Suprapubic skin (tissue), 4 donors: Measurements from ENCODE around the gene EIF4G3. TPM values are rescaled to one million over a fixed set of nuclear protein-coding genes. Genes with fewer than 3 reads are reported as not detected.
"Not testable (repeated sequence)": the region's sequence is repeated elsewhere in the genome, so short reads cannot be mapped to it uniquely, and the experiment has no call there.

Experiments
- DNase-seq, 2 donors: peaks; one replicate each; pipeline ENCODE4 v3.0.0-alpha.2; 2019; ENCODE audit warnings: low spot score in 2 of 2
- H3K27ac ChIP-seq: fragments of 200-600 bp; sonication (generic); one replicate; pipeline ENCODE4 v1.5.1; 2019
- H3K27me3 ChIP-seq: fragments of 200-600 bp; sonication (generic); one replicate; pipeline ENCODE4 v1.5.1; 2019
- H3K36me3 ChIP-seq: fragments of 200-600 bp; sonication (generic); one replicate; pipeline ENCODE4 v1.5.1; 2019
- H3K4me1 ChIP-seq: fragments of 200-600 bp; sonication (generic); one replicate; pipeline ENCODE4 v1.5.1; 2019
- H3K4me3 ChIP-seq: fragments of 200-600 bp; sonication (generic); one replicate; pipeline ENCODE4 v1.5.1; 2019; ENCODE audit warnings: mild to moderate bottlenecking
- H3K9me3 ChIP-seq: fragments of 200-600 bp; sonication (generic); one replicate; pipeline ENCODE4 v1.5.1; 2019
- EP300 ChIP-seq: sonication (generic); formaldehyde crosslinking; IDR thresholded peaks from one replicate; pipeline ENCODE4 v1.6.1; 2017; ENCODE audit warnings: antibody characterized with exemption
- POLR2A ChIP-seq, 2 donors: fragments of 450-650 bp; IDR thresholded peaks; one replicate each; pipeline ENCODE4 v1.6.1; 2017; ENCODE audit warnings: antibody characterized with exemption in 2 of 2, mild to moderate bottlenecking in 2 of 2, moderate library complexity in 2 of 2
- POLR2AphosphoS5 ChIP-seq, 3 donors: sonication (generic); formaldehyde crosslinking; IDR thresholded peaks; one replicate each; pipeline ENCODE4 v1.6.1; 2017; ENCODE audit warnings: antibody characterized with exemption in 3 of 3
- WGBS: methylation state at CpG from one replicate; pipeline ENCODE4 v1.1.5; 2018; 5-methylcytosine and 5-hydroxymethylcytosine counted together
- total RNA-seq, 4 donors: library from RNA; depleted of rRNA; stranded (reverse); fragments of >200 nt; gene quantifications; one replicate each; pipeline ENCODE4 v1.1.0, GENCODE V29; 2016
- TF ChIP-seq, protein P1 (sequence below), 2 donors: fragments of 200-600 bp in 1 of 2; fragments of 450-650 bp in 1 of 2; sonication (generic) in 1 of 2; IDR thresholded peaks; one replicate each; pipeline ENCODE4 v1.5.1; 2016 to 2019; ENCODE audit warnings: antibody characterized with exemption in 2 of 2, mild to moderate bottlenecking in 1 of 2, moderate library complexity in 1 of 2

The EIF4G3 gene
- total RNA-seq, 4 donors from 2014 or later = 32.9 to 40.6 (median 39.5) TPM

DNA sequence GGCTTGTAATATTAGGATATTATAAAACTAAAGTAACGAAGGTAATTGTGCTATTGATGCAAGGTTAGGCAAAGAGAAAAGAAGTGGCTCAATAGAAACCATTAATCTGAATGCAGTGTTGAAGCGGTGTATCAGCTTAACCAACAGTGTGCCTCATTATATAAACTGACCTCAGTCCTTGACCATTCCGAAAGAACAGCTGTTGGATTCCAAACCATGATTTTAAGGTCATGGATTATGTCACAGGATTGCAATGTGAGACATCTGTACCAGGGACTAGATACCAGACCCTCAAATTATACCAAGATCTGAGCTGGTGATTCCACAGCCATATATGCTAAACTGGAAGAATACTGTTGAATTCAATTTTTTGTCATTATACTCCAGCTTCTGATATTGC is 255.4 kb downstream of the EIF4G3 start:
- no peaks in the 10 kb centered on the region for H3K4me1 ChIP-seq
- DNase-seq = no peak
- no peak for TF ChIP-seq POLR2A (IDR thresholded peaks at IDR 0.05)
- TF ChIP-seq, protein P1, sequence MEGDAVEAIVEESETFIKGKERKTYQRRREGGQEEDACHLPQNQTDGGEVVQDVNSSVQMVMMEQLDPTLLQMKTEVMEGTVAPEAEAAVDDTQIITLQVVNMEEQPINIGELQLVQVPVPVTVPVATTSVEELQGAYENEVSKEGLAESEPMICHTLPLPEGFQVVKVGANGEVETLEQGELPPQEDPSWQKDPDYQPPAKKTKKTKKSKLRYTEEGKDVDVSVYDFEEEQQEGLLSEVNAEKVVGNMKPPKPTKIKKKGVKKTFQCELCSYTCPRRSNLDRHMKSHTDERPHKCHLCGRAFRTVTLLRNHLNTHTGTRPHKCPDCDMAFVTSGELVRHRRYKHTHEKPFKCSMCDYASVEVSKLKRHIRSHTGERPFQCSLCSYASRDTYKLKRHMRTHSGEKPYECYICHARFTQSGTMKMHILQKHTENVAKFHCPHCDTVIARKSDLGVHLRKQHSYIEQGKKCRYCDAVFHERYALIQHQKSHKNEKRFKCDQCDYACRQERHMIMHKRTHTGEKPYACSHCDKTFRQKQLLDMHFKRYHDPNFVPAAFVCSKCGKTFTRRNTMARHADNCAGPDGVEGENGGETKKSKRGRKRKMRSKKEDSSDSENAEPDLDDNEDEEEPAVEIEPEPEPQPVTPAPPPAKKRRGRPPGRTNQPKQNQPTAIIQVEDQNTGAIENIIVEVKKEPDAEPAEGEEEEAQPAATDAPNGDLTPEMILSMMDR (IDR thresholded peaks at IDR 0.05) = no peak
- no peak for TF ChIP-seq EP300
- TF ChIP-seq POLR2AphosphoS5 (IDR thresholded peaks at IDR 0.05) = no peak
- H3K4me3 ChIP-seq = no peak overlapping the region
- no peaks in the 10 kb centered on the region for H3K36me3 ChIP-seq
- 90% methylated on average over 3 of the region's 3 CpGs for WGBS
- H3K9me3 ChIP-seq = no peaks in the 10 kb centered on the region
- H3K27ac ChIP-seq = no peak overlapping the region
- H3K27me3 ChIP-seq = no peaks in the 10 kb centered on the region

DNA sequence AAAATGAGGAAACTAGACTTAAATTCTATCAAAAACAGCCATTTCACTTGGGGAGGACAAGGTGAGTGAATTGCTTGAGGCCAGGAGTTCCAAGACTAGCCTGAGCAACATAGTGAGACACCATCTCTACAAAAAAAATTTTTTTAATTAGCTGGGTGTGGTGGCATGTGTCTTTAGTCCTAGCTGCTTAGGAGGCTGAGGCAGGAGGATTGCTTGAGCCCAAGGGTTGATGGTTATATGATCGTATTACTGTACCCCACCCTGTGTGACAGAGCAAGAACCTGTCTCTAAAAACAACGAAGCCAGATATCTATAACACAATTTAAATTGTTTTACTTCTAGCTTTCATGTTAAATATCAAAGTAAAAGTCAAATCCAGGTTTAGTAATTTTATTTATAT is 263.5 kb downstream of the EIF4G3 start:
- H3K36me3 ChIP-seq = no peaks in the 10 kb centered on the region
- H3K4me1 ChIP-seq = no peaks in the 10 kb centered on the region
- WGBS = 94% methylated on average over 2 of the region's 2 CpGs
- H3K9me3 ChIP-seq = no peaks in the 10 kb centered on the region
- TF ChIP-seq, protein P1 (IDR thresholded peaks at IDR 0.05) = no peak
- no peak for TF ChIP-seq POLR2AphosphoS5 (IDR thresholded peaks at IDR 0.05)
- TF ChIP-seq EP300 = no peak
- no peak for TF ChIP-seq POLR2A (IDR thresholded peaks at IDR 0.05)
- no peak overlapping the region for H3K4me3 ChIP-seq
- no peak for DNase-seq
- H3K27me3 ChIP-seq = no peaks in the 10 kb centered on the region
- no peak overlapping the region for H3K27ac ChIP-seq

DNA sequence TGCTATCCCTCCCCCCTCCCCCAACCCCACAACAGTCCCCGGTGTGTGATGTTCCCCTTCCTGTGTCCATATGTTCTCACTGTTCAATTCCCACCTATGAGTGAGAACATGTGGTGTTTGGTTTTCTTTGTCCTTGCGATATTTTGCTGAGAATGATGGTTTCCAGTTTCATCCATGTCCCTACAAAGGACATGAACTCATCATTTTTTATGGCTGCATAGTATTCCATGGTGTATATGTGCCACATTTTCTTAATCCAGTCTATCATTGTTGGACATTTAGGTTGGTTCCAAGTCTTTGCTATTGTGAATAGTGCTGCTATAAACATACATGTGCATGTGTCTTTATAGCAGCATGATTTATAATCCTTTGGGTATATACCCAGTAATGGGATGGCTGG is 269.2 kb downstream of the EIF4G3 start:
- 87% methylated on average over 2 of the region's 2 CpGs for WGBS

DNA sequence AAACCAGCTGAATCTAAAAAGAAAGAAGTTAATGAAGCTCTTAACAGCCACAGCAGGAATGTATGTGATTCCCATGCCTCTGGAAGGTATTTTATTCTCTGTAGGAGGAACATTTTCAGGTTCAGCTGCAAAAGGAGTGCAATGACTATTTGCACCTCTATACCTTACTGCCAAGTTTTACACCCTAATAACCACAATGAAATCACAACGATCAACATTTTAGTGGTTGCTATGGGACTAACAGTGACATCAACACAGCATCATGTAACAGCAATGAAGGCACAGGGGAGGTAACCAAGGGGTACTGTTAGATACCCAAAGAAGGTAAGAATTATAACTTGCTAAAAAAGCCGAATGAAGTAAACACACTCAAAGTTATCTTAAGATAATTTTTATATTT is 273.3 kb downstream of the EIF4G3 start:
- Histone ChIP-seq H3K9me3 (no peaks in the 10 kb centered on the region), H3K4me1 (no peaks in the 10 kb centered on the region), H3K4me3 (no peak overlapping the region), H3K27ac (no peak overlapping the region), H3K27me3 (no peaks in the 10 kb centered on the region), H3K36me3 (peaks cover 7% of the 10 kb centered on the region)
- TF ChIP-seq, protein P1 (IDR thresholded peaks at IDR 0.05) = no peak
- TF ChIP-seq POLR2AphosphoS5 (IDR thresholded peaks at IDR 0.05) (no peak), EP300 (no peak), POLR2A (IDR thresholded peaks at IDR 0.05) (no peak)
- WGBS = 68% methylated on average over 2 of the region's 2 CpGs
- DNase-seq = no peak

More for the DNA sequence above, 269.2 kb downstream of the EIF4G3 start:
- H3K9me3 ChIP-seq, H3K27me3 ChIP-seq, H3K36me3 ChIP-seq, H3K4me1 ChIP-seq, DNase-seq, H3K27ac ChIP-seq, H3K4me3 ChIP-seq: not testable (repeated sequence)

DNA sequence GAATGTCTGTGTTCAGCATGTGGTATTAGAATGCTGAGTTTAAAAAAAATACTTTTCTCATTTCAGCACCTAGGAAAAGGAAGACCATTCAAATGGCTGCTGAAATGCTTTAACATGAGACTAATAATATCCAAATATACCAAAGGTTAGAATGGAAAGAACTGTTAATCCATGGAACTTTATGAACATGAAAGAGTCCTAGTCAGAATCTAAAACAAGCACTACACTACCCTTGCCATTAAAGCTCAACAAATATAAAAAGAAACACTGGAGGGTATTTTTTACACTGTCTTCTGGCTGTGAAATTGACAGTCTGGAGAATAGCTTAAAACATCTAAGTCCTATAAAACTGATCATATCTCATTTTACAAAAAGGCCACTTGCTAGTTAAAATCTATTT is 276.6 kb downstream of the EIF4G3 start:
- Histone ChIP-seq H3K9me3 (no peaks in the 10 kb centered on the region), H3K36me3 (peaks cover 7% of the 10 kb centered on the region), H3K27me3 (no peaks in the 10 kb centered on the region), H3K4me1 (no peaks in the 10 kb centered on the region), H3K4me3 (no peak overlapping the region), H3K27ac (no peak overlapping the region)
- TF ChIP-seq EP300 (no peak), POLR2AphosphoS5 (IDR thresholded peaks at IDR 0.05) (no peak), POLR2A (IDR thresholded peaks at IDR 0.05) (no peak)
- TF ChIP-seq, protein P1 (IDR thresholded peaks at IDR 0.05) = no peak
- no peak for DNase-seq

DNA sequence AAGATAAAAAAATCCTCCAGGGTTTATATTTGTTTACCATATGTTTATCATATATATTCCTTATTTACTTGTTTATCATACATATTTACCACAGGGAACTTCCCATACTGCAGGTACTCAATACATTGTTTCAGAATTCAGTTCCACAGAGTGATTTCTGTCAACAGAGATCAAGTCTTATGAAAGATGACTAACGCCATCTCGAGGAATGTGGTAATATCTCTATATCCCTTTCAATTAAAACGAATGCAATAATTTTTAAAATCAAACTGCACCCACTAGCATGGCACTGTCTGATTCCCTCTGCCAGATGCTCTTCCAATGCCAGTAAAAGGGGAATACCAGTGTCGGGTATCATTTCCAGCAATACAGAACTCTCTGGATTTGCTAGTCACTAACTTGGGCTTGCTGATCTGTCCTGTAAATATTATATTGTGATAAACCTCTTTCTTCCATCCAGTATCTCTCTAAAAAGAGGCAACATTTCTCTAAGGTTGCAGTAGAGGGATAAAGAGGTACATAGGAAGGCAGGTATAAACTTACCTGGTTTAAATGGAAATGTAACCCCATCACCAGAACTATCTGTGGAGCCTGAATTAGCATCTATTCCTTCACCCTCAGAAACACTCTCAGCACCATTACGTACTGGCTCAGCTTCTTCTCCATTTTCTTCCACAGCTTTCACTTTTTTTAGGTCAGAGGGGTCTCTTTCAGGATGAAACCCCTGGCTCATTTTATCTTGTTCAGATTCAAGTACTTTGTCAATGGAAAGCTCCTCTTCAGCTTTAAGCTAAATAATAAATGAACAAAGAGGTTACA is 277.3 kb downstream of the EIF4G3 start:
- no peaks in the 10 kb centered on the region for H3K9me3 ChIP-seq
- no peak overlapping the region for H3K4me3 ChIP-seq
- DNase-seq = no peak
- H3K27me3 ChIP-seq = no peaks in the 10 kb centered on the region
- TF ChIP-seq, protein P1 (IDR thresholded peaks at IDR 0.05) = no peak
- no peak for TF ChIP-seq POLR2A (IDR thresholded peaks at IDR 0.05)
- no peak for TF ChIP-seq EP300
- TF ChIP-seq POLR2AphosphoS5 (IDR thresholded peaks at IDR 0.05) = no peak
- peaks cover 7% of the 10 kb centered on the region for H3K36me3 ChIP-seq
- WGBS = 92% methylated on average over 5 of the region's 5 CpGs
- H3K27ac ChIP-seq = no peak overlapping the region
- H3K4me1 ChIP-seq = no peaks in the 10 kb centered on the region
